ENCODE measurements around the gene ATF3.
"Not testable (repeated sequence)": the region's sequence is repeated elsewhere in the genome, so short reads cannot be mapped to it uniquely, and the experiment has no call there.

ATF3 gene

DNA sequence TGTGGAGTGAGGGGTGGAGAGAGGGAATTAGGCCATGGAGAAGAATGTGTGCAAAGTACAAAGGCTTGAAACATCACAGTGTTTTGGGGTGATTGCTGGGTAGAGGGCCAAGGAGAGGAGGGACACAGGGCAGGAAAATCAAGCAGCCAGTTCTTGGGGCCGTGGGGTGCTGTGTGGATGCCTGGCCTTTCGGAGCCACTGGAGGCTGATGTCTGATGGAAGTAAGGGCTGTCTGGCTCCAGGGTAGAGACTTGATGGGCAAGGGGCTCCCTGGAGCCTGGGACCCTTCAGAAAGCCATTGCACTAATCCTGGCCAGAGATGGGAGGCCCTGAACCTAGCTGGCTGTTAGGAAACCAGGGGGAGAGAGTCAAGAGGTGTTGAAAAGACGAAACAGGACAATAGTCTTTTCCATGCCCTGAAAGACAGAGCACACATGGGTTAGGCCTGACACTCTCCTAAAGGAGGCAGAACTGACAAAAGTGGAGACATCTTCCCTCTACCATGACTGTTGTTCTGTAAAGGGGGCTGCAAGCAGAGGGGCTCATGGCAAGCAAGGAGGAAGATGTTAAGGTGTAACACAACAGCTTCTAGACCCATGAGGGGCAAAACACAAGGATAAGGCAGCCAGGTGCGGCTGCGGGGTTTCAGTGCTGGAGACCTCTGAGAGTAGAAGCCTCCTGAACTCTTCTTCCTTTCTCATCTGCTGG, 21.0 kb downstream of the ATF3 start:
- peak; percentile 7 for DNase-seq

DNA sequence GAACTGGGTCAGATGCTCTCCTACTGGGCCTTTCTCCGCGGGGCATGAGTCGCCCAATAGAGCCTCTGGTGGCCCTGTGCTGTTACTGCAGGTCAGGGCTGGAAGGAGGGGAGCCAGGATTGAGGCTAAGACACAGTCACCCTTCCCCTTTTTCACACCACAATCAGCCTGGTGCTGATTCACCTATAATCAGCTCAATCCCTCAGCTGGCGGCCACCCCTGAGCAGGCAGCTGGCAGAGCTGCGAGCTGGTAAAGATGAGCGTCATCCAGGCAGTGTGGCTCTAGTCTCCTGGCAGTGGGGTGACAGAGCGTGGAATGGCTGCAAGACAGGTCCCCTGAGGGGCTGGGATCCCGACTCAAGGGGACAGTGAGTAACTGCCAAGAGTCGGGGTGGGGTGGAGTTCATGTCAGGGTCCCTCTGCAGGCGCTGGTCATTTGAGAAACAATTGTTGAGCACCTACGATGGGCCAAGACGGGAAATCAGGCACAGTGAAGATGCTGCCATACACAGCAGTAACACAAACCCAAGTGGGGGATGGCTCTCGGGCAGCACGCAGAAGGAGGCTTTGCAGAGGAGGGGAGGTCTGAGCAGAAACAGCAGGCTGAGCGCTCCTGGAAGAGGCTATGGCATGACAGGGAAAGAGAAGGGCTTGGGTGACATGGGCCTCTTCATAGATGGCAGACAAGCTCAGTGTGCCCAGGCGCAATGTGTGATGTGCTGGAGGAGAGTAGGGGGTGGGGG, 21.8 kb downstream of the ATF3 start:
- DNase-seq, result no peak

DNA sequence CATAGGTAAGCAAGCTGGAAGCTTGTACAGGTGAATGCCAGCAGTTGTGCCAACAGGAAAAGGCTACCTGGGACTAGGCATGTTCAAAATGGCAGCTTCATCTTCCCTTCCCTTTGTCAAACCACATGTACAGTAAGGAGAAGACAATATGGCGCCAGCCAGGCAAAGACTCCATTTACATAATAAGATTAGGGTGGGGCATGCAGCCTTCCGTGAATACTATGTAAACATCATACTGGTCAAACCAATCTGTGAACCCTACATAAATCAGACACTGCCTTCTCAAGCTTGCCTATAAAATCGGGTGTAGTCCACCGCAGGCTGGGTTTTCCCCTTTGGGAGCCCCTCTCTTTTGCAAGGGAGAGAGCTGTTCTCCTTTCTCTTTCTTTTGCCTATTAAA, 24.6 kb downstream of the ATF3 start:
- DNase-seq, result no peak

DNA sequence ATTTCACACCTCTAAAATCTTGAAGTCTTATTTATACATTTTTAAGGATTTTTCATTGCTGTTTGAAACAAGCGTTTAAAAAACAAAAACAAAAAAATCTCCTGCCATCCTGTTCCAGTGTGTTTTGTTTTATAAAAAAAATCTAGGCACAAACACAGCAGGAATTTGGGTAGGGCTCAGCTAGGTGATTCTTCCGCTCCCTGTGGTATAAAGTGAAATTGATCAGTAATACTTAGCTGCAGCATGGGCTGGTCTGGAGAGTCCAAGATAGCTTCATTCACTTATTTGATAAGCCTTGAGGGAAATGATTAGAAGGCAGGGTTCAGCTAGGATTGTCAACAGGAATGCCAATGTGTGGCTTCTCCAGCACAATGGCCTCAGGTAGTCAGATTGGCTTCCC, 25.7 kb downstream of the ATF3 start:
- DNase-seq, result no peak

DNA sequence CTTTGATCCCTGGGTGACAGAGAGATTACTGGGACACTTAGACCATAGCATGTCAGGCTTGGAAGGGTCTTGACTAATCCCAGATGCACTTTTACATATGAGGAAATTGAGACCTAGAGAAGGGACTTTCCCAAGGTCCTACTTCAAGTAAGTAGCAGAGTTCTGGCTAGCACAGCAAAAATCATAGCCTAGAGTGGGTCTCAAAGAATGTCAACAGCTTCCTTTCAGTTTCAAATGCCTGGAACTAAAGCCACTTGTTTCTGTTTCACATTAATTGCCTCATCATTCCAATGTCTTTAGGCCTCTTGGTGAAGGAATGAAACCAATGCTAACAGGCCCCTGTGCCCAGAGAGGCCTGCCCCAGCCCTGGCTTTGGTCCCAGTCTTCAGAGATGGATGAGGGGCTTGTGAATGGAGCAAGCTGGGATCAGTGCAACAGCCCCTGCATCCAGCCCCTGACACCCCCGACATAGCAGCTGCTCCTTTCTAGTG, 26.6 kb downstream of the ATF3 start:
- DNase-seq, result no peak

DNA sequence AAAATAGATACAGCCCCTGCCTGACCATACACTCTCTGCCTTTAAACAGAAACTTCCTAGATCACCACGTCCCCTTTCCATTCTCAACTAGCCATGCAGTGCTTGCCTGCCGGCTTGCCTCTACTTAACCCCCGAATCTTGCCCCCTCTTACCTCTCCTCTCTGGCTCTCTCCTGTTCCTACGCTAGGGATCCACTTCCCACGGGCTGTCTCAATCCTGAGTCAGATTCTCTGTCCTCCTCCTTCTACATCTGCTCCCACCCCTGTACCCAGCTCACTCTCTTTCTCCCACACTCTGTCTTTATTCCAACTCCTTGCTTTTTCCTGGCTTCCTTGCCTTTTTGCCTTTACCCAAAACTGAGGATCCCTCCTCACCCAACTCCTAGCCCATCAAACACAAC, 29.3 kb downstream of the ATF3 start:
- DNase-seq, result no peak

DNA sequence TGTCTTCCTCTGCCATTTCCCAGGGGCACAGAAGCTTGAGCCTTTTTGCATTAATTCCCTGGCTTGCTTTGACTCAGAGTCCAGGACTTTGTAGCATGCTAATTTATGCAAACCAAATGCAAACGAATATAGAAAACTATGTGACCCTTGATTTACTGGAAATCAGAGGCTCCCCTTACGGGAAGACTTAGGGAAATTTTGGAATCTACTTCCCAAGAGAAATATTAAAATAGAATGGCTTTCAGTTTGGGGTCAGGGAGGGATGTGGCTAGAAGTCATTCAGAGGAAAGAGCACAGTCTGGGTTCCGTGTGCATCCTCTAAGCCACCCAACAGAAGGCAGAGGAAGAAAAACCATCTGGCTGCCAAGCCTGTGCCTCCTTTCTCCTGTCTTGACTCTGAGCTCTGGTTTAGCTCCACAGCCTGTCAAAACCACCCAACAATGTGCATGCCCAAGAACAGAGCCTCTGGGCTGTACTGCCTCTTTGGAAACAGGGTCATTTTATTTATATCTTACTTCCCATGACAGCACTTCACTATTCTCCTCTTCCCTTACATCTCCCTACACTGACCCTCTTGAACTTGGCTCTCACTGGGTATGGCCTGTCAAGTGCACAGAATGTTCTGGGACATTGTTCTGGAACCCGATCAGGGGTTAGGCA, 30.1 kb downstream of the ATF3 start:
- DNase-seq, result no peak

DNA sequence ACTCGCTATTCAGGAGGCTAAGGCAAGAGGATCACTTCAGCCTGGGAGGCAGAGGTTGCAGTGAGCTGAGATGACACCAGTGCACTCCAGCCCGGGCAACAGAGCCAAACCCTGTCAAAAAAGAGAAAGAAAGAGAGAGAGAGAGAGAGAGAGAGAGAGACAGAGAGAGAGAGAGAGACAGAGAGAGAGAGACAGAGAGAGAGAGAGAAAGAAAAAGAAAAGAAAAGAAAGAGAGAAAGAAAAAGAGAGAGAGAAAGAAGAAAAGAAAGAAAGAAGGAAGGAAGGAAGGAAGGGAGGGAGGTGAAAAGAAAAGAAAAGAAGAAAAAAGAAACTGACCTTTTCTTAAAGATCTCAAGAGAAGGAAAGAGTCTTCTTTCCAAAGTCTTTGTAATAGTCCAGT, 31.0 kb downstream of the ATF3 start:
- not testable (repeated sequence) for DNase-seq

DNA sequence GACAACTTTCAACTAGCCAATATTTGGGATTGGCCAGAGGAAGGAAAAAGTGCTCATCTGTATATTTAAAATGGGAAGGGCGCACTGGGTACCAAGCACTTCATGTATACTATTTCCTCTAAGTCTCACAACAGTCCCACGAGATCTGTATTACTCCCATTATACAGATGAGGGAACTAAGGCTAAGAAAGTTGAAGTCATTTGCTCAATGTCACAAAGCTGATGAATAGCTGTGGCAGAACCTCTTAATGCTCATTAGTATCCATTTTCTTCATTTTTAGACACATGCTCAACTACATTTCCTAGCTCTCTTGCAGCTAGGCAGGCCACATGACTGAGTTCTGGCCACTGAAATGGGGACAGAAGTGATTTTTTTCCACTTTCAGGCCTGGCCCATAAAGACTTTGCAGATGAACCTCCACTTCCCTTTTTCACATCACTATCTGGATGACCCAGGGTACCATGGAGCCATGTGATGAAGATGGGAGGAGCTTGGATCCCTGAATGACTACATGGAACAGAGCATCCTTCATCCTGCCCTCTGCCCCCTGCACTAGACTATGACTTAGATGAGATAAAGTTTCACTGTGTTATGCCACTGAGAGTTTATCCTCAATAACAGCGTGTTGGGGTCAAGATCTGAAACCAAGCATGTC, 31.8 kb downstream of the ATF3 start:
- no peak for DNase-seq

DNA sequence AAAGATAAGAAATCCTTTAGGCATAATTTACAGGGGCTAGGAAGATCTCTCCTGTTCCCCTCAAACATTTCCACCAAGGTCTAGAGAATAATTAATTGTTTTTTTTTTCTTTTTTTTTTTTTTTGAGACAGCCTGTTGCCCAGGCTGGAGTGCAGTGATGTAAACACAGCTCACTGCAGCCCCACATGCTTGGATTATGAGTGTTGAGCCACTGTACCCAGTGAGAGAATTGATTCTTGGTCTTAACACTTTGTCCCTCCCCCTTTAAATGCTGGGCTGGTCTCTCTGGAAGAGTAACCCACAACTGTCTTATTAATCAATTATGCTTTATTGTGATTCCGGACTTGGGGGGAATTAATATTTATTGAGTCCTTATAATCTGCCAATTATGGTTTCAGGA, 33.4 kb downstream of the ATF3 start:
- DNase-seq, result no peak

DNA sequence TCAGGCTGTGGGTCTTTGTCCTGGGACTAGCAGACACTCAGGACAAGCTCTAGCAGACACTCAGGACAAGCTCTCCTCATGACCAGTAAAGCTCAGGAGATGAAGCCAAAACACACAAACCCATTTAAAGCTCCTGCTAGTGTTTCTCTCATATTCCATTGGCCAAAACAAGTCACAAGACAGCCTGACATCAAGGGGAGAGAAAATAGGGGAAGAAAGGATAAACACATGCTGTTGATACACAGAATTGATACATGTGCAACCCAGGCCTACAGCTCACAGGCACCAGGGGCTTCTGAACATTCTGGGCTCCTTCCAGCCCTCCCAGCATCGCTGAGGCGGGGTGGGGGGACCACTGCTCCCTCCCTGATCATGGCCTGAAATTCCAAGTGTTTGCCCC, 35.3 kb downstream of the ATF3 start:
- no peak for DNase-seq

DNA sequence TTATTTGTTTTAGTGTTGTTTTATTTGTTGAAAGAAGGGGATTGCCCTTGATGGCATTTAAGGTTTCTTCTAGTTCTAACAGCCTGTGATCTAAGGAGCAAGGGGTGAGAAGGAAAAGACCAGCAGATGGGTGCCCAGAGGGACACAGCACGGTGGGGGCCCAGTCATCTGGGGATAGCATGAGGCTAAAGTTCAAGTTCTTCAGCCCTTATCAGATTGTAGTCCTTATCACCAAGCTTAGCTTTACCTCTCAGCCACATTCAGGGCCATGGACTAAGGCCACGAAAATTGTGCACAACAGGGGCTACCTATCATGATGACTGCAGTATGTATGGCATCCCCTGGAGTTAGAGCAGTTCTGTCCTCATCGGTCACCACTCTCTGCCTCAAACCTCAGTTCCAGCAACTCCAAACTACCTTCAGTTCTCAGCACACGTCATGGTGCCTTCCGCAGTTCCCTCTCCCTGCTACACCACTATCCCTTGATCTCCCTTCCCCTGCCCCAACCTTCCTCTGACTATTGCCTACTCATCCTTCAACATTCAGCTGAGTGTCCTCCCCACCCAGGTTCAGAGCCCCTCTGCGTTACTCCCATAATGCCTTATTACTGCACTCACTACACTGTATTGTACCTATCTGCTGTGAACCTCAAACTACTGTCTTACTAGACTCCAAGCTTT, 36.4 kb downstream of the ATF3 start:
- no peak for DNase-seq

DNA sequence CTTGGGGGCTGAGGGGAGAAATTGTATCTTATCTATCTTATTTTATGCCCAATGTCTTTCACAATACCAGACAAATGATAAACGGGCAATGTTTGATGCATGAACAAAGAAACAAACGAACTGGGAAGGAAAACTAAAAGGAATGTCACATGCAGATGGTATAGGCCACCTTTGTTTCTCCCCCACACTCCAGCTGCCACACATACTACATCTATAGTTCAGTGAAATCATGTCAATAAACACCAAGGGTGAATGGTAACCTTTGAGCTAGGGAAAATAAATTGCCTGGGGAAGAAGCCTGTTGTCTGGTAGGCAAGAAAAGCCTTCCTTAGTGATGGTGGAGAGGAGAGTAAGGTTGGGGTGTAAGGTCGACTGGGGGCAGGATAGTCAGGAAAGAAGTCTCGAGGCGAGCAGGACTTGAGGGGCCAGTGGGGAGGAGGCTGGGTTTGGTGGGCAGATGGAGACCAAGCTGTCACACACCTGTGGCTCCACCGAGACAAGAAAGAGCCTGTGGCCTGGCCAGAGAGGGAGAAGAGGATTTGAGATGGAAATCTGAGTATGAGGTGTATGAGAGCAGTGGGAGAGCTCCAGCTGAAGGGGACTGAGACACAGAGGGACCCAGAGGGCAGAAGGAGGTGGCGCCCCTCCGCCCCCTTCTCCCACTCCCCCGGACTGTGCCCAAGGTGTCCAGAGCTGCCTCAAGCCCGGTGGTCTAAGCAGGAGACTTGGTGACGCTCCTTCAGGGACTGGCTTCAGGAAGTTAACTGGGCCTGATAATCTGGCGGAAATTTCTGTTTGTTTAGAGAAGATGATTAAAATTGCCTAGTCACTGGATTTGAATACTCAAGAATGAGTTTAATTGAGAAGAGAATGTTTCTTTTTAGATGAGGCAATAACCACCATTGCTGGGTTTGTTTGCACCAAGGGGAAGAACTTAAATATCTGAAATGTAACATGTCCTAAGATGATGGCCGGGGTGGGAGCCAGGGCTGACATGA, 37.3 kb downstream of the ATF3 start:
- DNase-seq, result no peak

DNA sequence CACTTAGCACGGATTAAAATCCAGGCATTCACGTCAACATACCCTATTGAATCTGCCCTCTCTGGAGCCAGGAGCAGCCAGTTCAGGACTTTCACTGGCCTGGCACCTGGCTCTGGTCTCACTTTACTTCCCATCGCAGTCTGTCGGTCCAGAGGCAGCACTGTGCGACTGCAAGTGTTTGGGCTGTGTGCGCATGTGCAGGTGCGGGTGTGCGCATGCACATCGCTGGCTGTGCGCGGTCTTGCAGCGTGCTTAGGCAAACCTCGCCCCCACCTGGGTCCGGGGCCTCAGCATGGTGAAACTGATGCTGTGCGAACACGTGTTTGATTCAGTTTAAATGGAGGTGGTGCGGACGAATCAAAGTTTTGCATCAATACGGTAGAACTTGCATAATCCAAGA, 38.0 kb downstream of the ATF3 start:
- DNase-seq, result no peak

DNA sequence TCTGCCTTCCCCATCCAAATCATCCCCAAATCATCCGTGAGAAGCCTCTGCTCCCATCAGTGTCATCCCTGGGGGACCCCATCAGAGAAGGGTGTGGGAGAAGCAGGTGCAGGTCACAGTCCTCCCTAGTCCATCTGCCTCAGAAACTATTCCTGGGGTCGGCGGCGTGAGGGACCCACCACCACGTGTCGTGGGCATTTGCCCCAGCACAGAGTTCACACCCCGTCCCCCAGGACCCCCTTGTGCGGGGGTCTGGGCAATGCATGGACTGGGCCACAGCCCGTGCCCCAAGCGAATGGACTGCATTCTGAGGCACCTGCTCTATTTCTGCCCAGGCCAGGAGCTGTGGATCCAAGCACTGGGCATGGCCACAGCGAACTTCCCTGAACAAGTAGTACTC, 38.4 kb downstream of the ATF3 start:
- no peak for DNase-seq

DNA sequence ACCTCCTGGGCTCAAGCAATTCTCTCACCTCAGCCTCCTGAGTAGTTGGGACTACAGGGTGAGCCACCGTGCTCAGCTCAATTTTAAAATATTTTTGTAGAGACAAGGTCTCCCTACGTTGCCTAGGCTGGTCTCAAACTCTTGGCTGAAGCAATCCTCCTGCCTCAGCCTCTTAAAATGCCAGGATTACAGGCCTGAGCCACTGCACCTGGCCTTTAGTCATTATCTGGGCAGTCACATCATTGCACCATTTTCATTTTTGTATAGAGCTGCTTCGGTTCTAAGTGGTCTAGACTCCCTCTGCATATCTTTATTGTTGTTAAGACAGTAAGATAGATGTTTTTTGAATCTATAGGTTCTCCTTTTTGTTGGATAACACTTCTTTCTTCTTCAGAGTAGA, 39.9 kb downstream of the ATF3 start:
- DNase-seq, result no peak

DNA sequence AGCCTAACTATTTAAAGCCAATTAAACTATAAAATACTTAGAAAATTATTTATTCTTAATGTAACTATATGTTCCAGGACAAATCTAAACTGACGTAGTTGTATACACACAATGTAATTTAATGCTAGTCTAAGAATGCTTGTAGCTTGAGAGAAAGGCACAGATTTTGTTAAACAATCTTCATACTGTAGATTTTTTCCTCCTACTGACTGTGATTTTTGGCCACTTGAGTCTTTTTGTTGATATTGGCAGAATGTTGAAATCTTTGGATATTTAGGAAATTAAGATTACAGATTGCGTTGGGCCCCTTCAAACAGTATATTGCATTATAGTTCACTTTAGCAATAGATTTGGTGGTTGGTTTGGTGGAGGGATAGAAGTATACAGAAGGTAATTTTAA, 40.5 kb downstream of the ATF3 start:
- DNase-seq, result no peak

DNA sequence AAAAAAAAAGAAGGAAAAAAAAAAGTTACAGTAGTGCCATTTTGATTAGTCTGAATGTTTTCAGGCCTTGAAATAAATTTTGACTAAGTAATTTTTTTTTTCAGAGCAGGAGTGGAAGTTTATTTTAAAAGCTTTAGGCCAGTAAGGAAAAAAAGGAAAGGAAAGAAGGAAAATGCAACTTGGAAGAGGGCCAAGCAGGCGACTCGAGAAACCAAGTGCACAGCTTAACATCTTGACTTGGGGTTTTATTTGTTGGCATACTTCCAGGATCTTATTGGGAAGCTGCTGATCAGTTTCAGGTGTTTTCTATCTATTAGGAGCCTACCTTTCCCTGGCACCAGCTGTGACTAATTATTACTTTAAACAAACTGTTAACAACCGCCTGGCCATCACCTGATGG, 41.7 kb downstream of the ATF3 start:
- DNase-seq, result no peak

DNA sequence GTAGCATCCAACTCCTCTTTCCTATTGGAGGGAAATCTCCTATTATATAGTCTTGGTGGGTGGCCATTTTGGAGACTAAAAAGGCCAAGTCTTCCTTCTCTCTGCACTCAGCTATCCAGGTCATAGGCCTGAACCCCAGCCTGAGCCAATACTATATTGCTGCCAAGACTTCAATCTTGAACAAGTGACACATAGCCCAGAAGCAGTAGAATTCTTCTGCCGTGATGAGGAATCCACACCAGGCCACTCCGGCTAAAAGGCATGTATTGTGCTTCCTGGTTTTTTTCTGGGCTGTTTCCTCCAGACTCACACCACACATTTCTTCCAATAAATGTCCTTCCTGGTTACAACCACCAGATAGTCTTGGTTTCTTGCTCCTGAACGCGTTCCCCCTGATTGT, 43.0 kb downstream of the ATF3 start:
- no peak for DNase-seq

DNA sequence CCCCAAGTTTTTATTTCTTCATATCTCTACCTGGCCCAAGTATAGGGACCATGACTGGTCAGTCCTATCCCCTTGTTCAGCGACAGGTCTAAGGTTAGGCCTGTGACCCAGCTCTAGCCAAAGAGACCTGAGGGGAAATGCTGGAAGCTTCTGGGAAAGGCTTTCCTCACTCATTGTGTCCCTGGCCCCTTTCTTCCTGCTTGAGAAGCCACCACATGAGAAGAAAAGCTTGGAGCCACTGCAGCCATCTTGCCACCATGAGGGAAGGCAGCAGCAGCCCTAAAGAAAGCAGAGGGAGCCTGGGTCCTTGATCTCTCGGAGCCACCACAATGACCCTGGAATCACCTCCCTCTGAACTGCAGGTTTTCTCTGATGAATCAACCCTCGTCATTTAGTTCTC, 43.4 kb downstream of the ATF3 start:
- DNase-seq, result no peak

DNA sequence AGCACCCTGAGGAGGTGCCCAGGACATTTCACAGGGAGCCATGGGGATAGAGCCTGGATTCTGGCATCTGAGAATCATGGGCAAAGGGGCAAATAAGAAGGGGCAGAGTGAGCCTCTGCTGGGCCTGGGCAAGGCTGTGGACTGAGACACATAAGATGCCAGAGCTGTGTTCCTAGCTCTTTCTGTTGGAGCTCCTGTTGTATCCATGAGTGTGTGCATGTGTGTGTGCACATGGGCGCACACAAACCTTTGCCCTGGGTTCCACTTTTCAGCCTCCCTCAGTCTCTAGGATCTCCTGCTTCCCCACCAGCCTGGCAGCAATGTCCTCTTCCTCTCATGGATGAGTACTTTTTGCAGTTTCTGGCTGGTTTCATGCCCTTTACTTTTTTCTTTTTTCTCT, 44.0 kb downstream of the ATF3 start:
- no peak for DNase-seq

All from kidney glomerular epithelial cell (primary cell).